ENCODE measurements around the gene SLC27A3.
"Not testable (repeated sequence)": the region's sequence is repeated elsewhere in the genome, so short reads cannot be mapped to it uniquely, and the experiment has no call there.

The SLC27A3 gene

DNA sequence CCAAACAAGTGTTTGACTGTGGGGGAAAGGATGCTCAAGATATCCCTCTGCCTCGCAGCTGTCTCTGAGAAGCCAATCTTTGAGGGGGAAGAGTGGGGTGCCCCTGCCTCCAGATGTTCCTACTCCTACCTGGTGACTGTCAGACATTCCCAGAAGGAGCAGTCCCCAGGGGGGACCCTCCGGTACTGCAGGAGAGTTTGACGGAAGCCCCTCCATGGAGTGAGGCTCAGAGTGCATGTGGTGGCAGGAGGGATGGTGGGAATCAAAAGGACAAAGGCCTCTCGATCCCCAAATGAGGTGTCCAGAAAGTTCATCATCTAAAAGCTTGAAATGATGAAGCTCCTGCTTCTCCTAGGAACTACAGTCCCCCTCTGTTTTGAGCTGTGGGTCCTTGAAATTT, 5.3 kb downstream of the SLC27A3 start:
- DNase-seq: no peak

GRCh38 chr1:153782648-153783047, 7.4 kb downstream of the SLC27A3 start:
- DNase-seq: not testable (repeated sequence)

- DNase-seq: peak; percentile 81 to 85
Measured at GRCh38 chr1:153783233-153784190, 8.3 kb downstream of the SLC27A3 start.

DNA sequence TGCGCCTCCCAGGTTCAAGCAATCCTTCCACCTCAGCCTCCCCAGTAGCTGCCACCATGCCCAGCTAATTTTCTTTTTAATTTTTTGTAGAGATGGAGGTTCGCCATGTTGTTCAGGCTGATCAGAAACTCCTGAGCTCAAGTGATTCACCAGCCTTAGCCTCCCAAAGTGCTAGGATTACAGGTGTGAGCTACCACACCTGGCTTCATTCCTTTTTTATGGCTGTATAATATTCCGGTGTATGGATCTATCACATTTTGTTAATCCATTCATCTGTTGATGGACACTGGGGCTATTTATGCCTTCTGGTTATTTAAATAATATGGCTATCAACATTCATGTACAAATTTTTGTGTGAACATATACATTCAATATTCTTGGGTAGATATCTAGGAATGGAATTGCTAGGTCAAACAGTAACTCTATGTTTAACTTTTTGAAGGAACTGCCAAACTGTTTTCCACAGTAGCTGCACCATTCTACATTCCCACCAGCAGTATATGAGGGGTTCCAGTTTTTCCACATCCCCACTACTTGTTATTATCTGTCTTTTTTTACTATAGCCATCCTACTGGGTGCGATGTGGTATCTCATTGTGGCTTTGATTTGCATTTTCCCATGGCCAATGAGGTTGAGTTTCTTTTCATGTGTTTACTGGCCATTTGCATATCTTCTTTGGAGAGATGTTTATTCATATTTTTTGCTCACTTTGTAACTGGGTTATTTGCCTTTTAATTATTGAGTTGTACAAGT, 11.0 kb downstream of the SLC27A3 start:
- DNase-seq: no peak

- DNase-seq: peak; percentile 30 to 50
Measured at GRCh38 chr1:153789478-153790034, 14.3 kb downstream of the SLC27A3 start.

- DNase-seq: peak; percentile 74 to 75
Measured at GRCh38 chr1:153790313-153790965, 15.2 kb downstream of the SLC27A3 start.

- DNase-seq: peak; percentile 99
Measured at GRCh38 chr1:153790966-153791647, 15.9 kb downstream of the SLC27A3 start.

GRCh38 chr1:153791648-153792253, 16.5 kb downstream of the SLC27A3 start:
- no peak for DNase-seq

- DNase-seq: no peak
Measured at GRCh38 chr1:153792631-153793041, 17.4 kb downstream of the SLC27A3 start.

DNA sequence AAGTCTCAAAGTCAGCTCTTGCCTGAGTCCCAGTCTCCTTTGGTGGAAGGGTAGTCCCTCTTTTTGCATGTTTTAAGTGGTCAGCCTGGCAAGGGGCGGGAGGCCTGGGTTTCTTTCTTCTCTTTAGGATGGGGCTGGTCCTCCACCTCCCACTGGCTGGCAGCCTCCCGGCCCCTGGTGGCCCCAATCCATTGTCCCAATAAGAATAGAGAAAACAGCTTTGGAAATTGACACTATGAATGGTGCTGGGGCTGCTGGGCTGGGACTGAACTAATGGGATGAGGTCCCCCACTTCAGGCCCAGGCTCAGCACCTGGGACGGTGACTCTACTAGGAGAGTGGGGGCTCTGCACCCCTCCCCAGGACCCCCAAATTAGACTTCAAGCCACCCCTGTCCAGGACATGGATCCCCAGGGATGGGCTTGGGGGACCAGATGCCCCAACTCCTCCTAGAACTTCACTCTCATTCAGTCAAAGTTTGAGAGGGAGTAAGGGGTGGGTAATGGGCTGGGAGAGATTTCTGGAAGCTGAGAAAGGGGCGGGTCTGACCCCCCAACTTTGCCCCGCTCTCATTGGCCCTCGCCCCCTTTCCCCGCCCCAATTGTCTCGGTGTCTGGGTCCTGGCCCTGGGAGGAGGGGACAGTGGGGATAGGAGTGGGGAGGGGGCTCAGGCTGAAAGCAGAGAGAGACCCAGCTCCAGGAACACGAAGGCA, 18.2 kb downstream of the SLC27A3 start:
- DNase-seq: no peak

DNA sequence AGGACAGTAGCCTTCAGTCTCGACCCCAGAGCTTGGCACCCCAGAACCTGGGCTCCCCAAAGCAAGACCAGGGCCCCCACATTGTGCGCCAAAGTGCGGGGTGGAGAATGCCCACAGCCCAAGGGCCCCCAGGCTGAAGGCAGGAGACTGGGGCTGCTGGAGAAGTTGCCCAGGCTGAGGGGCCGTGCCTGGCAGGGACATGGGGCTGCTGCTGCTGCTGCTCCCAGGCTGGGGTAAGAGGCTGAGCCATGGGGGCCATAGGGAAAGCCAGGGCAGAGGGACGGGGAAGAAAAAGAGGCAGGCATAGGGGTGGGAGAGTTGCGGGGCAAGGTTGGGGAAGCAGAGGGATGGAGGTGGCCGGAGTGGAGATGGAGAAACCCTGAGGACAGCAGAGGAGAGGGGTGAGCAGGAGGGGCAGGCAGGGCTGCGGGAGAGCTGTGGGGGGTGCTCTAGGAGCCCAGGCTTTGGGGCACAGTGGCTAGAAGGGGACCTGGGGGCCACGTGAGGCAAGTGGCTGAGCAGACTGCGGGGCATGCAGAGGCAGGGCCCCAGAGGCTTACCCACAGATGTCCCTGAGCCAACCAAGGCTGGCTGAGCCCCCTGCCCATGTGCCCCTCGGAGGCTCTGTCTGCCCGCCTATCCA, 18.9 kb downstream of the SLC27A3 start:
- no peak for DNase-seq

DNA sequence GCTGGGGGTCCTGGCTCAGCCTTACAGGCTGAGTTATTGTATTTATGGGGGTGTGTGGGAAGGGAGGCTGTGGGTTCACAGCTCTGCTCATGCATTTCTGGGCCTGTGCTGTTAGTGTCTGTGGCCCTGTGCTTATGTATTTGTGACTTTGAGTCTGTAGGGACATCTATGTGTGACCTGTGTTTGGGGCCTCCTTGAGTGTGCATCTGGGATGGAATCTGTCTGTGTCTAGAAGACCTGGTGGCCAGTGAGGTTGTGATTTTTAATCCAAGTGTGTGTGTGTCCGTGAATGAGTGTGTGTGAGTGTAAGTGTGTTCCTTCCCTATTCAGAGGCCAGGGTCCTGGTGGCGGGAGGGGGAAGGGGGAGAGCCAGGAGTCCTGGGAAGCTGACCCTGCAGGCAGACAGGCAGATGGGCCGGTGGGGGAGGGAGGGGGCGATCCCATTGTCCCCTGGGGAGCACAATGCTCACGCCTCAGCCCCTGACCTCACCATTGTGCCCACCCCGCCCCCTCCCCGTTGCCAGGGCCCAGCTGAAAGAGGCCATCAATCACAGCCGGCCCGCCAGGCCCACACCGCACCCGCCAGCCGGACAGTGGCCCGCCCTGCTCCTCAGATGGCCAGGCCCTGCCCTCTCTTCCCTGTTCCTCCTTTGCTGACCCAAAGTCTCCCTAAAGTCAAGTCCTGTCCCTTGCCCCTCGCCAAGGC, 19.6 kb downstream of the SLC27A3 start:
- no peak for DNase-seq

DNA sequence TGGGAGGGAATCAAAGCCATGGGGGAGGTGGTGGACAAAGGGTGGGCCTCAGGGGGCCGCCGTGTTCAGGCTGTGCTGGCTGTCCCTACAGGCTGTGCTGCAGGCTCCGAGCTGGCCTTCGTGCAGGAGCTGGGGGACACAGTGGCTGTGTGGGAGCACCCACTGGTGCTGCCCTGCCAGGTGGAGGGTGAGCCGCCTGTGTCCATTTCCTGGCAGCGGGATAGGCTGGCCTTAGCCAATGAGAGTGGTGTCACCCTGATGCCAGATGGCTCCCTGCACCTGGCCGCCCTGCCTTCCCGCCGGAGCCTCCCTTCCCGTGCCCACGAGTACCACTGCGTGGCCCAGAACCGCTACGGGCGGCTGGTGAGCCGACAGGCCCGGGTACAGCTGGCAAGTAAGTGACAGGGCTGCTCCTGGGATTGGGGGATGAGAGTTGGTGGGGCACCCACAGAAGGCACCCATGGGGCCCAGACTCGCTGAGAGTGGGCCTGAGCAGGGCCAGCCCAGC, 20.2 kb downstream of the SLC27A3 start:
- no peak for DNase-seq

DNA sequence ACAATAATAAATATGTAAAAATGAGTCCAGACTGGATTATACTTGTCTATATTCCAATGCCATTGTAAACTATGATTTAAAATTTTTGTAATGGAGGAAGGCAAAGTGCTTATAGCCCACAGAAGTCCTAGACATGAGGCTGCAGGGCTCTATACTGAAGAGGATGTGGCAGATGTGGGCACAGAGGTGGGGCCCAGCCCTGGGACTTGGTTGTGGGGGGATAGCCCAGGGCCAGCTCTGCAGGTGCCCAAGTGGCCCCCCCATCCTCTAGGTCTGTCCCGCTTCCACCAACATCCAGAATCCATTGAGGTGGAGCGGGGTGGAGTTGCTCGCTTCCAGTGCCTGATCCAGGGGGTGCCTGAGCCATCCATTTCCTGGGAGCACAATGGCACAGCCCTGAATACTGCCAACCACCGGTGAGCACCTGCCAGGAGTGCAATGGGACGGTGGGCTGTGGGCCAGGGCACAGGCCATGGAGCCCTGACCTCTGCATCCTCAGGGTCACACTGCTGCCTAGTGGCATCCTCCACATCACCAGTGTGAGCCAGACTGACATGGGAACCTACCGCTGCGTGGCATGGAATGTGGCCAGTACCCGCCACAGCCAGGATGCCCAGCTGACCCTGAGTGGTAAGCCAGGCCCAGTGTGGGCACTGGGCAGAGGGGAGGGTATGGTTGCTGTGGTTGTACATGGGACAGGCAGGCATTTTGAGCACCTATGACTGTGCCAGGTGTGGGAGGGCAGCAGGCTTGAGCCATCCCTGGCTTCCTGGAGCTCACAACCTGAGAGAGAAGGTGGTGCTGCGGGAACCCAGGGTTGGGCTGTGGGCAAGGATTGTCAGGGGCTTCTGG, 21.0 kb downstream of the SLC27A3 start:
- no peak for DNase-seq

- DNase-seq: peak; percentile 31 to 43
Measured at GRCh38 chr1:153796786-153797659, 21.8 kb downstream of the SLC27A3 start.

DNA sequence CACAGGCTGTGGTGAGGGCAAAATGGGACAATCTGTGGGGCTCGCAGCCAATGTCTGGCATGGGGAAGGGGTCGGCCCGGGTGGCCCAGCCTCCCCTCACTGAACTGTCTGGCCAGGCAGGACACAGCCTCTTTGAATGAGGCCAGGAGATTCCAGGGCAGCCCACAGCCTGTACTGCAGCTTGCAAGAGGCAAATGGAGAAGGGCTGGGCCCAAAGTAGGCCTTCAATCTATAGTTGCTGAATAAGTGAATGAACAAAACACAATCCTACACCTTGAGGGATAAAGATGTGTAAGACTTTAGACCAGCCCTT, 23.2 kb downstream of the SLC27A3 start:
- DNase-seq: no peak

DNA sequence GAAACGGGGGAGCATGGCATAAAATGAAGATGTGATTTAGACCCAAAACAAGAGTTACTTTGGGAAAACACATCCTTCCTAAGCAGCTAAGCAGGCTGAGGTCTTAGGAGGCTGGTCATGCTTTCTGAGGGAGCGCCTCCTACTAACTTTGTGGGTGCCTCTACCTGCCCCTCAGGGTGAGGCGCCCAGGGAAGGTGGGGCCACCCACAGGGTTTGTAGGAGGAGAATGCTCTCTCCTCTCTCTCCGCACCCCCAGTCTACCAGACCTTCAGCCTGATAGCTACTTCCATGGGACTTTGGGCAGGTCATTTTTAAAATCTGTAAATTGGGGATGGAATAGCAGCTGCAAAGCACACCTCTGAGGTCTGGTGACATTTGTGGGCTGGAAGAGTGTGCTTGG, 23.8 kb downstream of the SLC27A3 start:
- DNase-seq: no peak

Measured in Kasumi-1 (cell line).